Esophagus muscularis mucosa (tissue), 4 donors: ENCODE measurements around the gene MYH10. TPM values are rescaled to one million over a fixed set of nuclear protein-coding genes. Genes with fewer than 3 reads are reported as not detected.
A peak's percentile ranks its signal among the peaks of the same experiment; 100 is the strongest.

Experiments
- DNase-seq: peaks from one replicate; pipeline ENCODE4 v3.0.0-alpha.2; 2017; ENCODE audit errors: extremely low spot score
- H3K27ac ChIP-seq, 4 donors: fragments of 200-600 bp; sonication (generic); replicated peaks in 1 of 4; 1 replicate in 3 of 4; 2 replicates in 1 of 4; pipeline ENCODE4 v1.5.1; 2016 to 2019; ENCODE audit warnings: mild to moderate bottlenecking in 1 of 4
- H3K27me3 ChIP-seq, 4 donors: fragments of 200-600 bp; sonication (generic); one replicate each; pipeline versions ENCODE4 v1.5.1 to v1.6.0; 2016 to 2019
- H3K36me3 ChIP-seq, 4 donors: fragments of 200-600 bp; sonication (generic); one replicate each; pipeline ENCODE4 v1.5.1; 2016 to 2019
- H3K4me1 ChIP-seq, 4 donors: fragments of 200-600 bp; sonication (generic); one replicate each; pipeline ENCODE4 v1.5.1; 2016 to 2019
- H3K4me3 ChIP-seq, 4 donors: fragments of 200-600 bp; sonication (generic); 1 replicate in 2 of 4; 2 replicates in 2 of 4; pipeline ENCODE4 v1.5.1; 2016 to 2019; ENCODE audit warnings: mild to moderate bottlenecking in 4 of 4, moderate library complexity in 1 of 4
- H3K9me3 ChIP-seq, 4 donors: fragments of 200-600 bp; sonication (generic); 1 replicate in 3 of 4; 2 replicates in 1 of 4; pipeline ENCODE4 v1.5.1; 2016 to 2019
- EP300 ChIP-seq: sonication (generic); formaldehyde crosslinking; IDR thresholded peaks from one replicate; pipeline ENCODE4 v1.6.1; 2017; ENCODE audit warnings: antibody characterized with exemption
- POLR2A ChIP-seq: fragments of 450-650 bp; IDR thresholded peaks from one replicate; pipeline ENCODE4 v1.6.1; 2017; ENCODE audit warnings: antibody characterized with exemption, moderate library complexity, mild to moderate bottlenecking, low read depth
- POLR2AphosphoS5 ChIP-seq, 2 donors: sonication (generic); formaldehyde crosslinking; IDR thresholded peaks; one replicate each; pipeline ENCODE4 v1.6.1; 2017; ENCODE audit warnings: antibody characterized with exemption in 2 of 2
- WGBS: methylation state at CpG from one replicate; pipeline ENCODE4 v1.1.5; 2018; 5-methylcytosine and 5-hydroxymethylcytosine counted together
- intact Hi-C: fragments of 100-400 bp; cut with DNase I; formaldehyde crosslinking; loops from one replicate; pipeline ENCODE4 v1.15.1; 2023
- total RNA-seq, 4 donors: library from RNA; depleted of rRNA; stranded (reverse); fragments of >200 nt; gene quantifications; one replicate each; pipeline versions ENCODE4 v1.1.0 to v1.2.1, GENCODE V29; 2016
- TF ChIP-seq, protein P1 (sequence below), 3 experiments: fragments of 200-600 bp in 2 of 3; fragments of 450-650 bp in 1 of 3; sonication (generic) in 2 of 3; IDR thresholded peaks; one replicate each; pipeline ENCODE4 v1.5.1; 2017 to 2019; ENCODE audit warnings: antibody characterized with exemption in 3 of 3, mild to moderate bottlenecking in 2 of 3, moderate library complexity in 1 of 3

Gene MYH10
- total RNA-seq, 4 donors from 2014 or later, result 18.9 to 42.0 (median 29.3) TPM

DNA sequence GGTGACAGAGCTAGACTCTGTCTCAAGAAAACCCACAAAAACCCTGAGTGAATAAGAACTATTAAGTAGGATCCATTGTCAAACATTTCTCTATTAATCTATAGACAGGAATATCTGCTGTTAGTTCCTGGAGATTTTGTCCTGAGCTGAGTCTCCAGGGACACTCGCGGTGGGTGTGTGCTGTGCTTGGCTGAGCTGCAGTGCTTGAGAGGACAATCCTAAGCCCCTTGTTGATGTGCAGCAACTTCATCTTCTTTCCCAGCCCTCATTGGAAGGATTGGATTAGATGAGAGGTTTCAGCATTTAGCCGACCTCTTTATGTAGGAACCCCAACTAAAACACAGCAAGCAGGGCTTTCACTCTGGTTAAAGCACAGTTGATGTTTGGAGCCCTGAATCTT lies 161.5 kb downstream of the MYH10 start:
- H3K4me1 ChIP-seq, result peaks cover 17 to 57% (median 44%) of the 10 kb centered on the region in 4 donors
- H3K4me3 ChIP-seq, result no peak overlapping the region
- whole genome bisulfite sequencing, result 85% methylated on average over 3 of the region's 3 CpGs
- DNase-seq, result no peak
- no peak for TF ChIP-seq POLR2A
- TF ChIP-seq, protein P1, sequence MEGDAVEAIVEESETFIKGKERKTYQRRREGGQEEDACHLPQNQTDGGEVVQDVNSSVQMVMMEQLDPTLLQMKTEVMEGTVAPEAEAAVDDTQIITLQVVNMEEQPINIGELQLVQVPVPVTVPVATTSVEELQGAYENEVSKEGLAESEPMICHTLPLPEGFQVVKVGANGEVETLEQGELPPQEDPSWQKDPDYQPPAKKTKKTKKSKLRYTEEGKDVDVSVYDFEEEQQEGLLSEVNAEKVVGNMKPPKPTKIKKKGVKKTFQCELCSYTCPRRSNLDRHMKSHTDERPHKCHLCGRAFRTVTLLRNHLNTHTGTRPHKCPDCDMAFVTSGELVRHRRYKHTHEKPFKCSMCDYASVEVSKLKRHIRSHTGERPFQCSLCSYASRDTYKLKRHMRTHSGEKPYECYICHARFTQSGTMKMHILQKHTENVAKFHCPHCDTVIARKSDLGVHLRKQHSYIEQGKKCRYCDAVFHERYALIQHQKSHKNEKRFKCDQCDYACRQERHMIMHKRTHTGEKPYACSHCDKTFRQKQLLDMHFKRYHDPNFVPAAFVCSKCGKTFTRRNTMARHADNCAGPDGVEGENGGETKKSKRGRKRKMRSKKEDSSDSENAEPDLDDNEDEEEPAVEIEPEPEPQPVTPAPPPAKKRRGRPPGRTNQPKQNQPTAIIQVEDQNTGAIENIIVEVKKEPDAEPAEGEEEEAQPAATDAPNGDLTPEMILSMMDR (IDR thresholded peaks at IDR 0.05), result no peak
- TF ChIP-seq EP300, result no peak
- TF ChIP-seq POLR2AphosphoS5 (IDR thresholded peaks at IDR 0.05), result no peak
- H3K36me3 ChIP-seq, result peaks cover 16 to 77% (median 70%) of the 10 kb centered on the region in 4 donors
- intact Hi-C loops, result no loop called here
- H3K27me3 ChIP-seq, result no peaks in the 10 kb centered on the region
- peak overlapping the region in 1 of 4 donors; percentile 15 for H3K27ac ChIP-seq
- H3K9me3 ChIP-seq, result no peaks in the 10 kb centered on the region

- 74% methylated on average over 9 of the region's 9 CpGs for WGBS
- Histone ChIP-seq H3K36me3 (peaks cover 11 to 77% (median 69%) of the 10 kb centered on the region in 4 donors), H3K9me3 (no peaks in the 10 kb centered on the region), H3K4me3 (no peak overlapping the region), H3K27ac (no peak overlapping the region), H3K4me1 (peaks cover 17 to 57% (median 44%) of the 10 kb centered on the region in 4 donors), H3K27me3 (no peaks in the 10 kb centered on the region)
- no peak for DNase-seq
- TF ChIP-seq POLR2A, result no peak
- no peak for TF ChIP-seq POLR2AphosphoS5 (IDR thresholded peaks at IDR 0.05)
- TF ChIP-seq, protein P1 (IDR thresholded peaks at IDR 0.05), result no peak
- no peak for TF ChIP-seq EP300
- intact Hi-C loops, result no loop called here
These were observed 162.4 kb downstream of the MYH10 start for GRCh38 chr17:8468127-8468526.

- intact Hi-C loops, result no loop called here
- TF ChIP-seq POLR2AphosphoS5 (IDR thresholded peaks at IDR 0.05), result no peak
- TF ChIP-seq POLR2A, result no peak
- TF ChIP-seq, protein P1 (IDR thresholded peaks at IDR 0.05), result no peak
- no peak for TF ChIP-seq EP300
- WGBS, result 82% methylated on average over 16 of the region's 16 CpGs
- no peaks in the 10 kb centered on the region for H3K9me3 ChIP-seq
- no peaks in the 10 kb centered on the region for H3K27me3 ChIP-seq
- no peak overlapping the region for H3K27ac ChIP-seq
- peaks cover 17 to 57% (median 44%) of the 10 kb centered on the region in 4 donors for H3K4me1 ChIP-seq
- DNase-seq, result no peak
- H3K36me3 ChIP-seq, result peaks cover 15 to 77% (median 70%) of the 10 kb centered on the region in 4 donors
- H3K4me3 ChIP-seq, result no peak overlapping the region
These were observed 163.0 kb downstream of the MYH10 start for GRCh38 chr17:8467527-8467926.

DNA sequence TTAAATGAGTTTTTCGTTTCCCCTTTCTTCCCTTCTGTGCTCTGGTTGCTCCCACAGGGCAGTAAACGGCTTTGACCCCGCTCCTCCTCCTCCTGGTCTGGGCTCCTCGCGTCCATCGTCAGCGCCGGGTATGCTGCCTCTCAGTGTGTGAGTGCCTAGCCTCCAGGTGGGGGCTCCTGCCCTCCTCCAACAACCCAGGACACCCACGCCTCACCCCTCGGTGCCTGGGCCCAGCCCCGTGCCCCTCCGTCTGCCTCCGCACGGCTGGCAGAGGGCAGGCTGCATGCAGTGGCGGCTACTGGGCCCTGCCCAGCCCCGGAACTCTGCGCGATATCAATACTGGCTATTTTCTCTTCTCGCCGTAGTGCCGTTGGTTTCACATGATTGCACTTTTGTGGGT lies 163.7 kb downstream of the MYH10 start:
- intact Hi-C loops, result no loop called here
- Histone ChIP-seq H3K4me1 (peaks cover 17 to 57% (median 44%) of the 10 kb centered on the region in 4 donors), H3K4me3 (no peak overlapping the region), H3K27me3 (no peaks in the 10 kb centered on the region), H3K36me3 (peaks cover 18 to 77% (median 70%) of the 10 kb centered on the region in 4 donors), H3K27ac (no peak overlapping the region), H3K9me3 (no peaks in the 10 kb centered on the region)
- 91% methylated on average over 21 of the region's 21 CpGs for WGBS
- DNase-seq, result no peak
- no peak for TF ChIP-seq EP300
- no peak for TF ChIP-seq POLR2A
- TF ChIP-seq, protein P1 (IDR thresholded peaks at IDR 0.05), result no peak
- no peak for TF ChIP-seq POLR2AphosphoS5 (IDR thresholded peaks at IDR 0.05)

- 75% methylated on average over 3 of the region's 3 CpGs for WGBS
- TF ChIP-seq POLR2A (no peak), POLR2AphosphoS5 (IDR thresholded peaks at IDR 0.05) (no peak), EP300 (no peak)
- TF ChIP-seq, protein P1 (IDR thresholded peaks at IDR 0.05), result no peak
- DNase-seq, result no peak
- H3K36me3 ChIP-seq, result peaks cover 18 to 77% (median 70%) of the 10 kb centered on the region in 4 donors
- intact Hi-C loops, result no loop called here
- no peak overlapping the region for H3K27ac ChIP-seq
- H3K27me3 ChIP-seq, result no peaks in the 10 kb centered on the region
- peaks cover 17 to 56% (median 44%) of the 10 kb centered on the region in 4 donors for H3K4me1 ChIP-seq
- H3K4me3 ChIP-seq, result no peak overlapping the region
- no peaks in the 10 kb centered on the region for H3K9me3 ChIP-seq
These were observed 164.1 kb downstream of the MYH10 start for GRCh38 chr17:8466456-8466855.
